ENCODE results near the gene HECTD4.
"Not testable (repeated sequence)": the region's sequence is repeated elsewhere in the genome, so short reads cannot be mapped to it uniquely, and the experiment has no call there.

HECTD4 gene

DNA sequence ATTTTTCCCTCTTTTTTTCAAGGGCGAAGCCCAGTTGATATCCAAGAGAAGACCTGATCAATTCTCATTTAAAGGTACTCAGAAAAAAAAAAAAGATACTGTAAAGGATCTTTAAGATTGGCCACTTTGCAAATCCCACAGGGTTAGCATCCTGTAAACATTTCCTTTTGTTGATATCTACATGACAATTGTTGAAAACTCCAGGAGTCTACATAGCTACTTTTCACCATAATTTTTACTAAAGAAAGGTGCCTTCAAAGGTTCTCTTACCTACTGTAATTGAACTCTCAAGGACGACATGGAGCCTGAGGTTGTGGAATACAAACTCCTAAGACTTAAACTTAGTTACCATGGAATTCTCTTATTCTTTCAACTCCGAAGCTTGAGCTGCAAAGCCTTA lies 125.5 kb downstream of the HECTD4 start:
- no peak for DNase-seq

DNA sequence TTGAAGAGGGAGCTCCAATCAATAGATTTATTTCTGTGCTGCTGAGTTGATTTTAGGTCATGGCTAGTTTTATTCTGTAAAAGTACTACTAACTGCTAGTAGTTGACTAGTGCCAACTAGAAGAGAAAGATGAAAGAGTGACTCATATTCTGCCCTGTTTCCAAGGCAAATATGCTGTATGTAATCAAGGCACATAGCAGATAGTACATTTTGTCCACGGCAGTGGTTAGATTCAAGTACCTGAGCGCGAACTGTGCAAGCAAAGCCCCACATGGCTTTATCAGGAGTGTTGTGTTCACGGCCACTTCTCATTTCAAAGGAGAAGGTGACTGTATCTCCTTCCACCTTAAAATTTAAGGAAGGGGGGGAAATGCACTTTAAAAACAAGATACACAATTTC lies 130.0 kb downstream of the HECTD4 start:
- DNase-seq = no peak

DNA sequence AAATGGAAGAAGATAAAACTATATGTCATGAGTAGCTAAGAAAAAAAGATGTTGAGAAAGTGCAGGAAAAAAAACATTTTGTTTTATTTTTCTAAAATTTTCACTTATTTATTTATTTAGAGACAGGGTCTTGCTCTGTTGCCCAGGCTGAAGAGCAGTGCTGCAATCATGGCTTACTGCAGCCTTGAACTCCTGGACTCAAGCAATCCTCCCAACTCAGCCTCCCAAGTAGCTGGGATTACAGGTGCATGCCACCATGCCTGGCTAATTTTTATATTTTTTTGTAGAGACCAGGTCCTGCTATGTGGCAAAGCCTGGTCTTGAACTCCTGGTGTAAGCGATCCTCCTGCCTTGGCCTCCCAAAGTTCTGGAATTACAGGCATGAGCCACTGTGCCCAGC lies 137.3 kb downstream of the HECTD4 start:
- not testable (repeated sequence) for DNase-seq

DNA sequence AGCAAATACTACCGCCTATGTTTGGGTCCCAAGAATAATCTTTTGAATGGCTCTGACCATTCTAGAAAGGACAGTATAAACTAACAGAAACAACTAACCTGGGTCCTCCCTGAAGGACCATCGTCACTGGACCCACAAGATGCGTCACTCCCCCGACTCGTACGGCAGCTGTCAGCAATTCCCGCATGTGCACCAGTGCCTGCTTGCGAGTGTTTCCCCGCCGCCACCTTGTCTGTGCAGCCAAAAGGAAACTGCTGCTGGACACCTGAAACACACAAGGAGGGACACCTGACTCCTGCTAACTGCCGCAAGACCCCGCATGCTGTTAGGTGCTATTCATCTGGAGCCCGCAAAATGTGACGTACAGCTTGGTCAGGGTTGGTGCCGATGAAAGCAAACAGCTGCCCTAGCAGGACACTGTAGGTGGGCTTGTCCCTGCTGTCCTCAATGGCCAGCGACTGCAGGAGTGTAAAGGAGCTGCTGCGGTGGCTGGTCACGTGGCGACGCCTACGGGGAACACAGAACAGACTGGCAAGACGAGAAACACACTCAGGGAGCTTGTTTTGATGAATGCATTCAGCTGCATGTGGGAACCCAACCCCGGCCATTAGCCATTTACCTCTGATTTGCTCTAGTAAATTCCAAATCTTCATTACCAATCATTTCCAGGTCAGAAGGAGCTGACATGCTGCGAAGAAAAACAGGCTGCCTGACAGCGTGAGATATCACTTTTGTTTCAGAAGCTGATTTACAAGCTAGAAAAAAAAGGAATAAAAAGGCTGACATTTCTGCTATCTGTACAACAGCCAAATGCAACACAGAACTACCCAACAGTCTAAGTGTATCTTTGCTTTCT lies 138.7 kb downstream of the HECTD4 start:
- no peak for DNase-seq

DNA sequence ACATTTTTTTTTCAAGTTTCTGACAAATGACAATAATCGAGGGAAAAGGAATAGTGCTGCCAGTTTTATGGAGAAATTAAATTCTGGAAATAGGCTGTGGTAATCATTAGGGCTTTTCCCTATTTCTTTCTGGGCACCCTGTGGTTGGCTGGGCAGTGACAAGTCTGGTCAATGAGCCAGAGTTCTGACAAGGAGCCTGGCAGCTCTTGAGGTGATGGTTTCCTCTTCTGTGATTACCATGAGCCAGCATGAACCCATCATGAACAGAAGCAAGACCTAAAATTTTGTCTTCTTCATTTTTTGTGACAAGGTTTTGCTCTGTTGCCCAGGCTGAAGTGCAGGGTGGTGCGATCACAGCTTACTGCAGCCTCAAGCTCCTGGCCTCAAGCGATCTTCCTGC lies 141.1 kb downstream of the HECTD4 start:
- no peak for DNase-seq

DNA sequence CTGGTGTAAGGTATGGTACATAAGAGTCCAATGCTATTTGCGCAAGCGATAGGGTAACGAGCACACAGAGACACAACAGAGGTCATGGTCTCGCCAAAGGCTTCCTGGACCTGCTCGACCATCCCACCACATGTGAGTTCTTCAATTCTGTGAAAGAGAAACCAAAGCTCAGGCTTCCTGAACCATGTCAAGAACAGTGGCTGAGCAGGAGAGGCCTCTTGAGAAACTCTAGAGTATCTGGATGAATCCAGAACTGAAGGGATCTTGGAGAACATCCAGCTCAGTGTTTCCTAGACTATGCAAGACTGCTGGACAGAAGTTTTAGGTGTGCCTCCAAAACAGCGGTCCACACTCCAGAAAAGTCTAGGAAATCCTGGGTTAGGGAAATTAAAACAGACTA lies 142.3 kb downstream of the HECTD4 start:
- DNase-seq = no peak

DNA sequence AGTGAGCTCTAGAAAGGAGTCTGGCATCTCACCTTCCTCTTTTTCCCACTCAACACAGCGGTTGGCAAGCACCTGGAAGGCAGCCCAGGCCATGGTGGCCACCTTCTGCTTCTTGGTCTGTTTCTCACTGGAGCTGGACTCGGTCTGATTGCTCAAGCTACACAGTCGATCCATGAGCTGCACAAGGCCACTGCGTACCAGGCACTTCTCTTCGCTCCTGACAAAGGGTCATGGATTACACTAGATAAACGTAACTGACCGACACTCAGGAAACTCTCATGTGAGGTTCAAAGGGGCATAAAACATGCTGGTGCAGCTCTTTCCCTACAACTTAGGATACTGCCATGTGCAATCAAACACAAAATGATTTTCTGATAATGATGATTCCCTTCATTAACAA lies 143.2 kb downstream of the HECTD4 start:
- DNase-seq = no peak

DNA sequence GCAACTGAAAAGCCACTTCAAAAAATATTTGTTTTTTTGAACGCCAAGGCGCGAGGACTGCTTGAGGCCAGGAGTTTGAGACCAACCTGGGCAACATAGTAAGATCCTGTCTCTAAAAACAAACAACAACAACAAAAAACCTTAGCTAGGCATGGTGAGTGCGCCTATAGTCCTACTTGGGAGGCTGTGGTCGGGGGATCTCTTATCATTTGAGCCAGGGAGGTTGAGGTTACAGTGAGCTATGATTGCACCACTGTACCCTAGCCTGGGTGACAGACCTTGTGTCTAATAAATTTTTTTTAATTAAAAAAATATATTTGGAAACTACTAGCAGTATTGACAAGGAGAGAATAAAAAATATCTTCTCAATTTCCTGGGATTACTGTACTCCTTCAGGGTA lies 143.8 kb downstream of the HECTD4 start:
- no peak for DNase-seq

DNA sequence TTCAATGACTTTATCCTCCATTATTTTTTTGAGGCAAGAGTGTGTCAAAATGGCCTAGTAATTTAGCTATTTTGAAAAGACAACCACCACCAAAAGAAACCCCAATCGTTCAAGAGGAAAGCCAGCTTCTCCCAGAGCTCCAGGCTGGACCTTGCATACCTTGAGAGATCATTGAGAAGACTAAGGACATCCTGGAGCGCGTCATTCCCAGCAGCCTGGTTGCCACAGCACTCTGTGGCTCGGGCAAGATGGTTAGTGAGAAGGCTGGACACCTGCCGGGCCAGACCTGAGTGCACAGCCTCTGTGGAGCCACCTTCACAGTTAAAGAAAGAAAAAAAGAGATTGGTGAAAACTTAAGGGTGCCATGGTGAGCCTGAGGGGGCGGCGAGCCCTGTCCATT lies 145.4 kb downstream of the HECTD4 start:
- DNase-seq = no peak

DNA sequence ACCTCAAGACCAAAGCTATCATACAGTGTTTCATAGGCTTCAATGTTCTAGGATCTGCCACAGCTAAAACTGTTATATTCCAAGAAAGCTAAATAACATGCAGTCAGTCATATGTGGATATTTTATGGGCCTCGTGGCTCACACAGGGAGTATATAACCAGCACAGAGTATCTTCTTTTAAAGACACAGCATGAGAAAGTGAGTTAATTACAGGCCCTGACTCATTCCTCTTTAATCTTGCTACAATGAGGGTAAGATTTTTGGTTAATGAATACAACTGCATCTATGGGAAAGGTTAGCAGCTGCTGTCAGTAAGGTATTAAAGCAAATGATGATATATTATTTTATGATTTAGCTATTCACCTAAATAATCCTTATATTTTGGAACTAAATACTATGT lies 145.8 kb downstream of the HECTD4 start:
- DNase-seq = no peak

DNA sequence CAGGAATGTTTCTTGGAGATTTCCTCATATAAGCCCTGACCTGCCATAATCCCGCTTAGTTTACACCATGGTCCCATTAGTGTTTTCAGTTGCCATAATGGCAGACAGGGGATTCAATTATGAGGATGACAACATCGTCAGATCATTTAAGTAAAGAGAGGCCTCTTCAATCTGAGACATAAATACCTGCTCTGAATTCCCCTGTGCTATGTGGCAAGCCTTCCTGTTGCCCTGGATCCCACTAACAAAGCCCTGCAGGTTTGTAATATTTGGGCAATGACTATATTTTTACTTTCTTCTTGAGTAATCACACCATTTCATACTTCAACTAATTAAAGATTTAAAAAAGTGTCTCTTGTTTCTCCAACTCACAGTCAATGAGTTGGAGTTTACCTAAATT lies 147.9 kb downstream of the HECTD4 start:
- DNase-seq = no peak

DNA sequence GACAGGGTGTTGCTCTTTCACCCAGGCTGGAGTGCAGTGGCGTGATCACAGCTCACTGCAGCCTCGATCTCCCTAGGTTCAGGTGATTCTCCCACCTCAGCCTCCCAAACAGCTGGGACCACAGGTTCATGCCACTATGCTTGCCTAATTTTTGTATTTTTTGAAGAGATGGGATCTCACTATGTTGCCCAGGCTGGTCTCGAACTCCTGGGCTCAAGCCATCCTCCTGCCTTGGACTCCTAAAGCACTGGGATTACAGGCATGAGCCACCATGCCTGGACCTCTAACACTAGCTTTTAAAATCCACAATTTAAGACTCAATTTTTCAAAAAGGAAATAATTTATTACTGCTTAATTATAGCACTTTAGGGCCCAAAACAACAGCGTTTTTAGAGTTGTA lies 149.0 kb downstream of the HECTD4 start:
- no peak for DNase-seq

DNA sequence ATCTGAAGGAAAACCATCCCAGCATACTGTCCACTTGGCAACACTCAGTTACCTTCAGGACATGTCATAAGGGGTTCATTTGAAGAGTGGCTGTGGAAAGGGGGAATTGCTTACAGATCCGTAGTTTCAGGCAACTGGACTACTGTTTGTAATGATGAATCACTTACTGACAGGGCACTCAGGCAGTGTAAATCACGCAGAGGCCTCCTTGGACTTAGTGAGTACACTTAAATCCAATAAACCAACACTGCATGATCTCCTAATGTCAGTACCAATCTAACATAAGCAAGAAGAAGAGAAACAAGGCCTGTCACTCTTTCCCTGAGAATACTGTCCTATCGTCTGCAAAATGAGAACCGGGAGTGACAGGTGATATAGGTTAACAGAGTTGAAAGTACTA lies 152.1 kb downstream of the HECTD4 start:
- DNase-seq = no peak

DNA sequence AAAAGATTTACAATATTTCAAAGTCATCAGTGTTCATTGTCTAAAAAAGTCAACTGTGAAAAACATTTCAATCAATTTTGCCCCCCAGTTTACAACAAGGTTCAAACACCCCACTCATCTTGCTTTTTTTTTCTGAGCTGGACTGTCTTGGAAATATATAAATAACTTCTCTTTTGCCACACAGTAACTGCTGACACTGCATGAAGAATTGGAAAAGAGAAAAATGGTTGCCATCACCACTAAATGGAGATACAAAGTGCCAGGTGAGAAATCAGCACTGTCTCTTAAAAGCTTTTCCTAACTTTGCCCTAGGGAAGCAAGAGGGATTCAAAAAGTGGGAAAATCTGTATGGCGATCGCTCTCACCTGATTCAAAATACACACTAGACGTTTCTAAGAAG lies 155.5 kb downstream of the HECTD4 start:
- DNase-seq = no peak

DNA sequence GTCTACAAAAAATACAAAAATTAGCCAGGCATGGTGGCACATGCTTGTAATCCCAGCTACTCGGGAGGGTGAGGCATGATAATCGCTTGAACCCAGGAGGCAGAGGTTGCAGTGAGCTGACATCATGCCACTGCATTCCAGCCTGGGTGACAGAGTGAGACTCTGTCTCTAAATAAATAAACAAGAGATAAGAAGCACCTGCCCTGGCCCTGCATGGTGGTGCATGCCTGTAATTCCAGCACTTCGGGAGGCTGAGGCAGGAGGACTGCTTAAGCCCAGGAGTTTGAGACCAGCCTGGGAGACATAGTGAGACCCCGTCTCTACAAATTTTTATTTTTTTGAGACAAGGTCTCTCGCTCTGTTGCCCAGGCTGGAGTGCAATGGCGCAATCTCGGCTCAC lies 161.6 kb downstream of the HECTD4 start:
- DNase-seq = not testable (repeated sequence)

DNA sequence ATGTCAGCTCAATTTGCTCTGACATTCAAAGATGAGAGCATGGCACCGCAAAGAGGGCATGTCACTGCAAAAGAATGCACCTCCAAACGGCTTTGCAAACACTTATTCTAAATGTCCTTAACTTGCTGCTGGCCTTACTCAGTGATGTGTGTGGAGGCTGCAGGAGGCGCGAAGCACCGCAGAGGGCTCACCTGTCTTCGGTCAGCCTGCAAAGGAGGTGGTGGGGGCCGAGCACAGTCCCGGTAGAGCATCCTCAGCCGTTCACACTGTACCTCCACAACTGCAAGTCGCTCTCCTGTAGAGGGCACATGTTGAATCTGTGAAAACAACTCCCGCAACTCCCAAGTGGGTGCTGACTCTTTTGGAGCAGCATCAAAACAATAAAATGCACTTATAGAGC lies 163.0 kb downstream of the HECTD4 start:
- no peak for DNase-seq

DNA sequence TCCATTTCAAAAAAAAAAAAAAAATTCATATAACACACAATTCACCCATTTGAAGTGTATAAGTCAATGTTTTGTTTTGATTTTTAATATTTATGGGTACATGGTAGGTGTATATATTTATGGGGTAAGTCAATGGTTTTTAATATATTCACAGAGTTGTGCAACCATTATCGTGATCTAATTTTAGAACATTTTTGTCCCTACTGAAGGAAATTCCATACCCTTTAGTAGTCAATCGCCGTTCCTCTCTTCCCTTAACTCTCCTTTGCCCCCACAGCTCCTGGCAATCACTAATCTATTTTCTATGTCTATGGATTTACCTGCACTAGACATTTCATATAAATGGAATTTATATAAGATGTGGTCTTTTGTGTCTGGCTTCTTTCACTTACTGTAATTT lies 164.1 kb downstream of the HECTD4 start:
- DNase-seq = no peak

DNA sequence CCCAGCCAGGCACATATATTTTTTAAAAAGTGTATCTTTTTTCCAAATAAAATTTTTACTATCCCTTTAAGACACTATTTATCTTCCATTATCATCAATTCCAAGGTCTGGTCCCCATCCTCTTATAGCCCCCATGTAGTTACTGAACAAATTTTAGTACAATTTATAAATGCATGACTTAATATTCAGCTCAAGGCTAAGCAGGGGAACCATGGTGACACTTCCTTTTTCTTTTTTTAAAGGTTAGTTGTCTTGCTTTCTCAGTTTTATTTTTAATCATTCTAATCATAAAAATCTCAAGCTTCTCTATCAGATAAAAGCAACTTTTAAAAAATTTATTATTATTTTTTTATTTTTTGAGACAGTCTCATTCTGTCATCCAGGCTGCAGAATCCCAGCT lies 164.6 kb downstream of the HECTD4 start:
- no peak for DNase-seq

DNA sequence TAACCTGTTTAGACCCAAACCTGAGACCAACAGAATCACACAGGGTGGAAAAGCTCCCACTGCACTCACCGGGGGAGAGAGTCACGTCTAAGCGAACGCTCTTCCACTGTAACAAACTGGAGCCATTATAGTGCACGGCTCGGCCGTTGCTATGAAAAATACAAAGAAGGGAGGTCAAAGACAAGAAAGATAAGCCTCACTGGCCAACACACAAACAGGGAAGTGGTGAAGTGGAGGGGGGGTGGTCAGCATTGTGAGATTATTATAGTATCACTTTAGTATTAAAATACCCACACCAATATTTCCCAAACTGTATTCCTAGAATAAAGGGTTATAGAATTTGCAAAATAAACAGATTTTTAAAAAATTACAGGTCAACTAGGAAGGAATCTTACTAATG lies 166.0 kb downstream of the HECTD4 start:
- DNase-seq = no peak

DNA sequence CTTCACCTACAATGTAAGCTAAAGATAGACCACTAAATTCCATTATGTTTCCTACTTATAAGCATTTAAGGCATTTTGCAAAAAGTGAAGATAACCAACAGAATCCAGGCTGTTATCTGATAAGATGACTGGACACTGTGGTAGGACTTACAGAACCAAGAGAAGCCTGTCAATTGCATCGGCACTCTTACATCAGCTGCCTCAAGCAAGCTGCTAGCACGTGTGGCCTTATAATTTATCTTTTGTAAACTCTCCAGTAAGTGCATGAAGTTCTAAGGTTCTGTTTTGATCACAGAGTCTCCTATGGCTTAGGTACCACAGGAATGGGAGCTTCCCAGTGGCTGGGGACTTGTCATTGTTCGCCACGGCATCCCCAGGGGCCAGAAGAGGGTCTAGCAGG lies 168.2 kb downstream of the HECTD4 start:
- DNase-seq = no peak

DNA sequence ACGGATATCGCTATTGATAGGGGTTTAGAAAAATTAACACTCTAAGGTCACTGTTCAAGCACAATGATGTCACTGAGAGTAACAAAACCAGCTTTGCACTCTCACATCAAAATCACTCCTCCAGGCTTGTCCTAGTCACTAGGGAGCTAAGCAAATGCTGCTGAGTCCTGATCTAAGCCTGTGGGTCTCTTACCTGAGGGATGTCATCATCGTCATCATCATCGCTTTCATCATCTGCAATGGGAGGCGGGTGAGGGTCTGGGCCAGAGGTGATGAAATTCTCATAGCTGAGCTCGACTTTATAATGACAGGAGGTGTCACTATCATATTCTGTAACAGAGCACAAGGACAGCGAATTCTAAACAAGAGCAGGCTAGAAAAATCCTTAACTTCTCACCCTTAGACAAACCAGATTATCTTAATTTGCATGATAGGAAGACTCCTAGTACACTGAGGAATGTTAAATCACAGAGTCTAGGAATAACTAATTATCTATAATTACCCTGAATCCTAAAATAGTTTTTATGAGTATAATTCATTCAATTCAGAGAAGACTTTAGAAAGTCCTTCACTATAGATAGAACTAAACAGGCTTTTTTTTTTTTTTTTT lies 173.8 kb downstream of the HECTD4 start:
- no peak for DNase-seq

DNA sequence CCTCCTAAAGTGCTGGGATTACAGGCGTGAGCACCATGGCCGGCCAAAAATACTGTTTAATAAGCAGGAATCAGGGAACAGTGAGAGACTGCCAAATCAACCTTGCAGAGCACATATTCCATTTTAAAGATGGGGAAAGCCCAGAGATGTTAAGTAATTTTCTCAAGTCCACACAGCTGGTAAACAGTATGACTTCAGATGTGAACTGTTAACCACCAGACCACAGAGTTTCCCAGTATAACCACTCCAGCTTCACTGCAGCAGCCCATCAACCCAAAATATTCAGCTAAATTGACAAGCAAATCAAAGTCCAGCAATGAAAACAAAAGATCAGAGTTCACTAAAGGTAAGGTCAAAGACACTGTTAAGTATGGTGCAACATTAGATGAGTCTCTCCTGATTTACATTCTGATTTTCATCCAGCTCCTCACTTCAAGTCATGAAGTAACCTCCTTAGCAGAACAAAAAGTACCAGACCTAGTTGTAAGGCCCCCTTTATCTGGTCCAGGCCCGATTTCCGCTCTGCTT lies 174.8 kb downstream of the HECTD4 start:
- no peak for DNase-seq

DNA sequence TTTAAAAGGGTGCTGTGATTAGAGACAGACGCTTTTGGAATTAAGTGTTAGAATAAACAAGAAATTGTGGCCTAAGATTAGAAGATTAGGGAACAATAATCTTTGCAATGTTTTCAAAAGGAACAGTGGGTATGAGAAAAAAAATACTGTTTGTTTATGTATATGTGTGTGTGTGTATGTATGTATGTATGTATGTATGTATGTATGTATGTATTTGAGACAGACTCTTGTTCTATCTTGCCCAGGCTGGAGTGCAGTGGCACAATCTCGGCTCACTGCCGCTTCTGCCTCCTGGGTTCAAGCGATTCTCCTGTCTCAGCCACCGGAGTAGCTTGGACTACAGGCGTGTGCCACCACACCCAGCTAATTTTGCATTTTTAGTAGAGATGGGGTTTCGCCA lies 175.3 kb downstream of the HECTD4 start:
- no peak for DNase-seq

DNA sequence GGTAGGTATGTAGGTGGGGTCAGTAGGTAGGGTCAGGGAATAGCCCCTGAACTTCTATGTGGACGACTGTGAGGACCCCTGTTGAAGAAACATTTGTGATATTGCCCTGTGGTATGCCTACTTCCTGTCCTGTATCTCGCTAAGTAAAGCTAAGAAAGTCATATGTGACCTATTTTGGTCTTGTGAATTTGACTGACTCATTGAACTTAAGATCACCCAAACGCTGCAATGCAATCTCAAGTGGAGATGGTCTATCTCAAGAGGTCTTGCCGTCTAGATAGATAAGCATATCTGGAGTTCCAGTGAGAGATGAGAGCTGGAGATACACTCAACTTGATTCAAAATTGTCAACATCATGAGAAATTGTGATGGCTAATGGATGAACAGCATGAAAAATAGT lies 183.1 kb downstream of the HECTD4 start:
- no peak for DNase-seq

Data from stimulated activated CD4-positive, alpha-beta T cell treated with anti-CD3 and anti-CD28 coated beads, Interleukin-4, amount 100 ng/mL, for 1 hour (primary cell).